GM12873 (cell line): ENCODE measurements around the gene NOL8.

ENCODE experiments used
- TF ChIP-seq, protein P1 (sequence below): IDR thresholded peaks from 2 replicates; pipeline ENCODE4 v1.5.1; 2012; ENCODE audit warnings: low read depth, mild to moderate bottlenecking, moderate library complexity, low read length, control low read depth; ENCODE audit not compliant: insufficient read depth; ENCODE audit errors: missing control alignments

Gene NOL8

DNA sequence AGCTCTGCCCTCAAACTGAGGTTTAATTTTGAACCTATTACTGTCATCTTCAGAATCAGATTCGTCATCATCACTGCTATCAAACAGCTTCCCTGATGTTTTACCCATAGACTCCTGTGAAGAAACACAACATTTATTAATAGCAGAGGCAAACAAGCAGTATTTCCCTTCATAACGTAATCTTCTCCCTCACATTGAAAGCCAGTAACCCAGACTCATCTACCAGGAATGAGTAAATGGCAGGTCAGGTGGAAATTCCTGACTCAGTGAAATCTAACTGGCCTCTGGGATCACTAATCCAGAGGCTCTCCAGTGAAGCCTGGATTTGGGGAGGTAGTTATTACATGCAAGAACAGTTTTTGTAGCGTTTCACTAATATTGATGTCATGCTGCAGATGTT lies 14.6 kb downstream of the NOL8 start:
- TF ChIP-seq, protein P1, sequence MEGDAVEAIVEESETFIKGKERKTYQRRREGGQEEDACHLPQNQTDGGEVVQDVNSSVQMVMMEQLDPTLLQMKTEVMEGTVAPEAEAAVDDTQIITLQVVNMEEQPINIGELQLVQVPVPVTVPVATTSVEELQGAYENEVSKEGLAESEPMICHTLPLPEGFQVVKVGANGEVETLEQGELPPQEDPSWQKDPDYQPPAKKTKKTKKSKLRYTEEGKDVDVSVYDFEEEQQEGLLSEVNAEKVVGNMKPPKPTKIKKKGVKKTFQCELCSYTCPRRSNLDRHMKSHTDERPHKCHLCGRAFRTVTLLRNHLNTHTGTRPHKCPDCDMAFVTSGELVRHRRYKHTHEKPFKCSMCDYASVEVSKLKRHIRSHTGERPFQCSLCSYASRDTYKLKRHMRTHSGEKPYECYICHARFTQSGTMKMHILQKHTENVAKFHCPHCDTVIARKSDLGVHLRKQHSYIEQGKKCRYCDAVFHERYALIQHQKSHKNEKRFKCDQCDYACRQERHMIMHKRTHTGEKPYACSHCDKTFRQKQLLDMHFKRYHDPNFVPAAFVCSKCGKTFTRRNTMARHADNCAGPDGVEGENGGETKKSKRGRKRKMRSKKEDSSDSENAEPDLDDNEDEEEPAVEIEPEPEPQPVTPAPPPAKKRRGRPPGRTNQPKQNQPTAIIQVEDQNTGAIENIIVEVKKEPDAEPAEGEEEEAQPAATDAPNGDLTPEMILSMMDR: no peak

DNA sequence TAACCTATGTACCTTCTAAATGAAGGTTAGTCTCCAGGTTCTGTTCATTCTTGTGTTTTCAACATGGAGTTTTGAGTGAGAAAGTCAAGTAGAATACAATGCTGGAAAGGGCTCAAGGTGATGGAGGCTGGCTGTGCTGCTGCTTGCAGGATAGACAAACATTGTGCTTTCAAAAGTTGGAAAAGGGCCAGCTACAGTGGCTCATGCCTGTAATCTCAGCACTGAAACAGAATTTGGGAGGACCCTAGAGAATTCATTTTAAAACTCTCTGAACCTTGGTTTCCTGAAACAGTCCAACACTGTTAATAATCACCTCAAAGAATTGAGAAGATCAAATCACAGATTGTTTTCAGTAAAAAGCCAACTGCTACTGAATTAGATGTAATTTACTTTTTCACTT lies 16.3 kb downstream of the NOL8 start:
- TF ChIP-seq, protein P1: no peak

DNA sequence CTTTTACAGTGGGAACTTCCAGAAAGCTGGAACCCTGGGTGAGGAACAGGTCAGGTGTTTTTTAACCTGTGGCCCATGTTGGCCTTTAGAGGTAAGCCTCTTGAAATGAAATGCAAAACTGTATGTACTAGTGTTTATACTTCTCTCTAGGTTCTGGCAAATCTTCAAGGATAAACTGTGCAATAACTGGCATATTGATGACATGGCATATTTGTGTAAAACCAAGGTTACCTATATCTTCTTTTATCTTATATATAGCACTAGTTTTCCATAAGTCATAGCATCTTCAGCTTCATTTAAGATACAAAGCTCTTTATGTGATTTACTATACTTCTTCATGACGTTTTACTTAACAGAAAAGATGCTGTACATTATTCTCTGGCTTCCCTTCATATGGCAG lies 24.2 kb downstream of the NOL8 start:
- TF ChIP-seq, protein P1: no peak

DNA sequence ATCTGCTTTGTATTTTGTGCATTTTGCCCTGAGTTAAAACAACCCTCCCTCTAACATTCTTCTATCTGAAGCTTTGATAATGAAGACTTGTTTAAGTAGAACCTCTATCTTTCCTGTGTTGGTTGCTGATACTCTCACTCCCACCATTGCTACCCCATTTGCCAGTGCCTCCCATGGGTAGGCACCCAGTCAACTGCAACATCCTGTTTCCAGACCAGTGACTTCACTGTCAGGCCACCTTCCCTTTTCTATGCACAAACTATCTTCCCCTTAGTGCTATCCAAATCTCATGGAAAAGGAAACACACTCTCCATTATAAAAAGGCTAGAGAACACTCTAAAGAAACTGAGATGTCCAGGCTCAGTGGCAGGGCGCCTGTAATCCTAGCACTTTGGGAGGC lies 26.0 kb downstream of the NOL8 start:
- TF ChIP-seq, protein P1: no peak

DNA sequence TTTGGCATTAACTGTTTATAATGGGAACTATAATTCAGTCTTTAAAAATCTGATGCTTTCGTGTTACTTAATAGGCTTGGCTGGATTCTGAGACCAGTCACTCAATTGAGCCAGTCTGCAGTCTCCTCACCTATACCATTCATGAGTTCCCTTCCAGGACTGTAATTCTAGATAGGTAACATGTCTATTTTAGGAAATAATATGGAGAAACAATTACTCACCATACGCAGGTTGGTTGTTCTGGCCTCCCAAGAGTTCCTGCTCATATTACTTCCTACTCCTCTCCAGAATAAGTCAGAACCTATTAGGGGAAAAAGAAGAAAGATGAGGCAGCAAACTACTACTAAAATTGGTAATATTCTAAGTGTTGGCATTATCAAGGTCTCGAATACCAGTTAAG lies 27.1 kb downstream of the NOL8 start:
- TF ChIP-seq, protein P1: no peak

DNA sequence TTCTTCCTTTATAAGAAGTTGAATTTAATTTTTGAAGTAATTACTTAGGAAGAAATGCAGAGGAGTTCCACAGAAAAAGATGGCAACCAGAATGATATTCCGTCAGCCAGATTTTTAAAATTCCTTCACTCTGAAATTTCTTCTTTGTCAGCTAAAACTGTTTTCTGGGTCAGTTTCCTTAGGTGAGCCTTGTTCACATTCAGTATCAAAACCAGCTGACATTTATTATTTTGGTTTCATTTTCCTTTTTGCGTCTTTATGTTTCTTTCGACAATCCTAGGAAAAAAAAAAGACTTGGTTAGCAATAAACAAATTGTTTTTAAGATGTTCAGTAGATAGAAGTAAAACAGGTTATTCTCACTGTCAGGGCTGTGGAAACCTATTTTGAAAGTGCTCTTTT lies 27.5 kb downstream of the NOL8 start:
- TF ChIP-seq, protein P1: no peak

DNA sequence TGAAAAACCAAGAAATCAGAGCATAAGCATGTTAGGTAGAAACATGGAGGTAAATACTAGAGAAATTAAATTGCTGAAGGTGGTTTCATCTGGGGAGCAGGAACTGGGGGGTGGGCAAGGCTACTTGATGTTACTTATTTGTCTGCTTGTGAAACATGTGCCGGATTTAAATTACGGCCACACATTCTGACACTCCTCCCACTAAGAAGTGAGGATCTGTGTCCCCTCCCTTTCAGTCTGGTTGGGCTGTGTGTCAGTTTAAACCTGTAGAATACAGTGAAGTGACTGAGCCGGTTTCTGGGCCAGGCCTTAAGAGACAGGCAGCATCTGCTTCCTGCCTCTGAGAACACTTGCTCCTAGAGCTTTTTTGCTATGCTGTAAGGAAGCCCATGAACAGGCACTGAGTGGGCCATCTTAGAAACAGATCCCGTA lies 29.3 kb downstream of the NOL8 start:
- TF ChIP-seq, protein P1: no peak
